Peyer's patch (tissue), 4 donors: ENCODE measurements around the gene ITGAE.

Source experiments
- POLR2A ChIP-seq, 2 donors: fragments of 450-650 bp; IDR thresholded peaks; one replicate each; pipeline ENCODE4 v1.5.1; 2017; ENCODE audit warnings: antibody characterized with exemption in 2 of 2, mild to moderate bottlenecking in 2 of 2, moderate library complexity in 2 of 2
- TF ChIP-seq, protein P1 (sequence below), 6 experiments: fragments of 450-650 bp in 4 of 6; fragments of 200-600 bp in 2 of 6; sonication (generic) in 1 of 6; IDR thresholded peaks; one replicate each; pipeline ENCODE4 v1.5.1; 2017 to 2019; ENCODE audit warnings: antibody characterized with exemption in 6 of 6, mild to moderate bottlenecking in 3 of 6, moderate library complexity in 1 of 6

DNA sequence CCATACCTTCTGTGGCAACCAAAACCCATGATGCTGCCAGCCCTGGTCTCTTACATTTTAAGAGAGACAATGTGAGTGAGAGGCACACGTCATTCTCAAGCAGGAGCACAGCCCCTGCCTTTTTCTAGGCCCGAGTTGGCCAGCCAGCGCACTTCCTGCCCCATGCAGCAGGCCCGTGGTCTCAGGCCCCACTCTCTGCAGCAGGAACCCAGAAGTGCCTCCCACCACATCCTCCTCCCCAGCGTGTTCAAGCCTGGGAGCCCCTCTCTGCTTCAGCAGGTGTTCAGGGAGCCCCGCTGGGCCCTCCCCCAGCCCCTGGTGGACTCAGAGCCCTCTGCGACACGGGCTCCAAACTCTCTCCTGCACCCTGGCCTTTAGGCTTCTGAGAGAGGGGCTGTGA is 30.5 kb downstream of the ITGAE start:
- TF ChIP-seq, protein P1, sequence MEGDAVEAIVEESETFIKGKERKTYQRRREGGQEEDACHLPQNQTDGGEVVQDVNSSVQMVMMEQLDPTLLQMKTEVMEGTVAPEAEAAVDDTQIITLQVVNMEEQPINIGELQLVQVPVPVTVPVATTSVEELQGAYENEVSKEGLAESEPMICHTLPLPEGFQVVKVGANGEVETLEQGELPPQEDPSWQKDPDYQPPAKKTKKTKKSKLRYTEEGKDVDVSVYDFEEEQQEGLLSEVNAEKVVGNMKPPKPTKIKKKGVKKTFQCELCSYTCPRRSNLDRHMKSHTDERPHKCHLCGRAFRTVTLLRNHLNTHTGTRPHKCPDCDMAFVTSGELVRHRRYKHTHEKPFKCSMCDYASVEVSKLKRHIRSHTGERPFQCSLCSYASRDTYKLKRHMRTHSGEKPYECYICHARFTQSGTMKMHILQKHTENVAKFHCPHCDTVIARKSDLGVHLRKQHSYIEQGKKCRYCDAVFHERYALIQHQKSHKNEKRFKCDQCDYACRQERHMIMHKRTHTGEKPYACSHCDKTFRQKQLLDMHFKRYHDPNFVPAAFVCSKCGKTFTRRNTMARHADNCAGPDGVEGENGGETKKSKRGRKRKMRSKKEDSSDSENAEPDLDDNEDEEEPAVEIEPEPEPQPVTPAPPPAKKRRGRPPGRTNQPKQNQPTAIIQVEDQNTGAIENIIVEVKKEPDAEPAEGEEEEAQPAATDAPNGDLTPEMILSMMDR (IDR thresholded peaks at IDR 0.05): no peak
- no peak for TF ChIP-seq POLR2A (IDR thresholded peaks at IDR 0.05)
